DMS153 treated with DMSO at 0.1 percent for 48 hours (cell line): ENCODE results near the gene CABLES1.
"Not testable (repeated sequence)": the region's sequence is repeated elsewhere in the genome, so short reads cannot be mapped to it uniquely, and the experiment has no call there.

Experiments used
- DNase-seq: peaks from one replicate; lab custom pipeline; 2025; ENCODE audit not compliant: unreplicated experiment; lab: John Stamatoyannopoulos, UW

CABLES1 gene

GRCh38 chr18:23239885-23240608 lies 104.8 kb downstream of the CABLES1 start:
- DNase-seq, result no peak

- DNase-seq, result no peak
These were observed 105.3 kb downstream of the CABLES1 start for GRCh38 chr18:23240609-23240930.

- DNase-seq, result not testable (repeated sequence)
These were observed 106.7 kb downstream of the CABLES1 start for GRCh38 chr18:23241833-23242496.

GRCh38 chr18:23243178-23243577 lies 107.9 kb downstream of the CABLES1 start:
- DNase-seq, result peak; percentile 10

- no peak for DNase-seq
These were observed 108.5 kb downstream of the CABLES1 start for GRCh38 chr18:23243816-23244215.

- no peak for DNase-seq
These were observed 109.1 kb downstream of the CABLES1 start for GRCh38 chr18:23244401-23244800.

- DNase-seq, result no peak
These were observed 110.2 kb downstream of the CABLES1 start for GRCh38 chr18:23245461-23245860.

GRCh38 chr18:23247331-23247730 lies 112.0 kb downstream of the CABLES1 start:
- DNase-seq, result no peak

- no peak for DNase-seq
These were observed 112.6 kb downstream of the CABLES1 start for GRCh38 chr18:23247896-23248295.

GRCh38 chr18:23248826-23249225 lies 113.5 kb downstream of the CABLES1 start:
- DNase-seq, result no peak

GRCh38 chr18:23249348-23249747 lies 114.1 kb downstream of the CABLES1 start:
- no peak for DNase-seq

GRCh38 chr18:23250893-23251656 lies 115.8 kb downstream of the CABLES1 start:
- DNase-seq, result no peak

GRCh38 chr18:23253630-23254029 lies 118.3 kb downstream of the CABLES1 start:
- no peak for DNase-seq

- no peak for DNase-seq
These were observed 121.9 kb downstream of the CABLES1 start for GRCh38 chr18:23257137-23257536.

GRCh38 chr18:23257686-23258565 lies 122.6 kb downstream of the CABLES1 start:
- DNase-seq, result no peak

- no peak for DNase-seq
These were observed 123.5 kb downstream of the CABLES1 start for GRCh38 chr18:23258566-23259469.

- peak; percentile 86 for DNase-seq
These were observed 124.7 kb downstream of the CABLES1 start for GRCh38 chr18:23259701-23260681.

GRCh38 chr18:23260926-23261590 lies 125.8 kb downstream of the CABLES1 start:
- no peak for DNase-seq
